Activated CD8-positive, alpha-beta memory T cell treated with anti-CD3 and anti-CD28 coated beads, Interleukin-2, amount 50 U/mL, for 24 hours (primary cell): Measurements from ENCODE around the gene ACBD4.

ENCODE experiments used
- DNase-seq: peaks from one replicate; pipeline ENCODE4 v3.0.0-alpha.2; 2020; ENCODE audit errors: extremely low read depth

Gene ACBD4

GRCh38 chr17:45136846-45137560 lies 1.5 kb downstream of the ACBD4 start:
- no peak for DNase-seq

GRCh38 chr17:45137561-45138305 lies 2.2 kb downstream of the ACBD4 start:
- no peak for DNase-seq

- DNase-seq = no peak
Measured at GRCh38 chr17:45138911-45139532, 3.5 kb downstream of the ACBD4 start.

GRCh38 chr17:45139533-45139920 lies 4.0 kb downstream of the ACBD4 start:
- DNase-seq = no peak

GRCh38 chr17:45143094-45143670 lies 7.7 kb downstream of the ACBD4 start:
- DNase-seq = no peak

GRCh38 chr17:45143767-45144198 lies 8.3 kb downstream of the ACBD4 start:
- no peak for DNase-seq

GRCh38 chr17:45144199-45145034 lies 8.9 kb downstream of the ACBD4 start:
- DNase-seq = no peak

GRCh38 chr17:45145035-45145389 lies 9.5 kb downstream of the ACBD4 start:
- DNase-seq = no peak

- DNase-seq = no peak
Measured at GRCh38 chr17:45146166-45146565, 10.7 kb downstream of the ACBD4 start.

GRCh38 chr17:45146592-45146889 lies 11.1 kb downstream of the ACBD4 start:
- no peak for DNase-seq

GRCh38 chr17:45146890-45147580 lies 11.5 kb downstream of the ACBD4 start:
- DNase-seq = no peak

GRCh38 chr17:45147581-45148182 lies 12.2 kb downstream of the ACBD4 start:
- no peak for DNase-seq

- DNase-seq = peak; percentile 95
Measured at GRCh38 chr17:45148183-45149036, 12.9 kb downstream of the ACBD4 start, which contains the start of gene HEXIM1. Gene HEXIM1 (plus strand): TSS chr17:45148475. CDS start chr17:45149191, 716 bp downstream.

- DNase-seq = no peak
Measured at GRCh38 chr17:45149037-45149668, 13.7 kb downstream of the ACBD4 start.

- no peak for DNase-seq
Measured at GRCh38 chr17:45149669-45150664, 14.5 kb downstream of the ACBD4 start.

- no peak for DNase-seq
Measured at GRCh38 chr17:45150911-45151809, 15.7 kb downstream of the ACBD4 start.

- DNase-seq = no peak
Measured at GRCh38 chr17:45155029-45155428, 19.5 kb downstream of the ACBD4 start.
